H1 (cell line): ENCODE data around the gene VEPH1. TPM values are rescaled to one million over a fixed set of nuclear protein-coding genes. Genes with fewer than 3 reads are reported as not detected.

Experiments used
- CHD1 ChIP-seq: IDR thresholded peaks from 2 replicates; pipeline ENCODE4 v1.6.1; 2012; ENCODE audit warnings: low read depth, low read length, improper control_type of control experiment
- CTBP2 ChIP-seq: IDR thresholded peaks from 2 replicates; pipeline ENCODE4 v1.7.0; 2011; ENCODE audit warnings: borderline replicate concordance, mild to moderate bottlenecking, moderate library complexity, mixed read lengths, low read length; ENCODE audit not compliant: insufficient read depth, insufficient read length
- EP300 ChIP-seq, 2 experiments: IDR thresholded peaks; 1 replicate in 1 of 2; 2 replicates in 1 of 2; pipeline ENCODE4 v1.6.1; 2011 to 2012; ENCODE audit warnings: low read depth in 2 of 2, low read length in 2 of 2, mild to moderate bottlenecking in 2 of 2, borderline replicate concordance in 1 of 2, inconsistent platforms in 1 of 2, moderate library complexity in 1 of 2
- FOSL1 ChIP-seq: IDR thresholded peaks from 2 replicates; pipeline ENCODE4 v1.6.1; 2011; ENCODE audit warnings: mild to moderate bottlenecking, low read depth, low read length, moderate library complexity; ENCODE audit not compliant: insufficient read depth
- KDM1A ChIP-seq: fragments of 200-600, 300-600 bp; sonication (generic); IDR thresholded peaks from 2 replicates; pipeline ENCODE4 v1.7.1; 2016; ENCODE audit warnings: mild to moderate bottlenecking, low read length, borderline replicate concordance
- MAFK ChIP-seq: IDR thresholded peaks from 2 replicates; pipeline ENCODE4 v1.6.1; 2012; ENCODE audit warnings: low read depth, mild to moderate bottlenecking, improper control_type of control experiment, low read length
- NANOG ChIP-seq: IDR thresholded peaks from 2 replicates; pipeline ENCODE4 v1.6.1; 2011; ENCODE audit warnings: low read length, low read depth, mild to moderate bottlenecking, inconsistent platforms; ENCODE audit not compliant: insufficient read depth, poor library complexity, severe bottlenecking
- POLR2AphosphoS5 ChIP-seq: IDR thresholded peaks from 2 replicates; pipeline ENCODE4 v1.6.1; 2011; ENCODE audit warnings: low read depth, low read length
- SP1 ChIP-seq: IDR thresholded peaks from 2 replicates; pipeline ENCODE4 v1.6.1; 2011; ENCODE audit warnings: low read depth, low read length
- SP2 ChIP-seq: IDR thresholded peaks from 2 replicates; pipeline ENCODE4 v1.6.1; 2012; ENCODE audit warnings: mild to moderate bottlenecking, low read length, inconsistent platforms
- SRF ChIP-seq: IDR thresholded peaks from 2 replicates; pipeline ENCODE4 v1.6.1; 2011; ENCODE audit warnings: mild to moderate bottlenecking, low read depth, low read length, moderate library complexity
- TAF1 ChIP-seq: IDR thresholded peaks from 2 replicates; pipeline ENCODE4 v1.6.1; 2011; ENCODE audit warnings: mild to moderate bottlenecking, low read depth, low read length
- TAF7 ChIP-seq: optimal IDR thresholded peaks from 2 replicates; pipeline ENCODE3; 2011; ENCODE audit warnings: low read depth, mild to moderate bottlenecking, inconsistent platforms, low read length, moderate library complexity, borderline replicate concordance
- TBP ChIP-seq: IDR thresholded peaks from 2 replicates; pipeline ENCODE4 v1.6.1; 2011; ENCODE audit warnings: low read depth, low read length, improper control_type of control experiment
- polyA plus RNA-seq, 7 experiments: library from polyadenylated mRNA; depleted of rRNA in 3 of 7; stranded (reverse) in 5 of 7; unstranded in 2 of 7; fragments of >200 nt in 5 of 7; fragments of 200-250 nt in 2 of 7; gene quantifications; 1 replicate in 5 of 7; 2 replicates in 1 of 7; 4 replicates in 1 of 7; pipeline versions ENCODE4 v1.2.1 to v1.2.3, GENCODE V29; 2011 to 2013; ENCODE audit warnings: missing spikeins in 2 of 7, mixed read lengths in 2 of 7
- total RNA-seq: library from RNA; stranded (reverse); fragmentation: NEBNext Ultra II Directional; extraction: Animal tissue kit (Norgen Biotek cat#: 25700); gene quantifications from 2 replicates; pipeline ENCODE4 v1.2.1, GENCODE V29; 2021
- TF ChIP-seq, protein P1 (sequence below): IDR thresholded peaks from 2 replicates; pipeline ENCODE4 v1.6.1; 2012; ENCODE audit warnings: inconsistent platforms
- TF ChIP-seq, protein P2 (sequence below): IDR thresholded peaks from 2 replicates; pipeline ENCODE4 v1.6.1; 2011; ENCODE audit warnings: low read depth, mild to moderate bottlenecking, low read length; ENCODE audit not compliant: insufficient read depth
- TF ChIP-seq, protein P3 (sequence below): IDR thresholded peaks from 2 replicates; pipeline ENCODE4 v1.6.1; 2012; ENCODE audit warnings: low read length, inconsistent platforms

The VEPH1 gene
- total and polyA plus RNA-seq, 2 of the 8 experiments (the other 6 are each of a cell fraction or from before 2014, with no cell fraction given): 12.0 to 18.3 TPM

DNA sequence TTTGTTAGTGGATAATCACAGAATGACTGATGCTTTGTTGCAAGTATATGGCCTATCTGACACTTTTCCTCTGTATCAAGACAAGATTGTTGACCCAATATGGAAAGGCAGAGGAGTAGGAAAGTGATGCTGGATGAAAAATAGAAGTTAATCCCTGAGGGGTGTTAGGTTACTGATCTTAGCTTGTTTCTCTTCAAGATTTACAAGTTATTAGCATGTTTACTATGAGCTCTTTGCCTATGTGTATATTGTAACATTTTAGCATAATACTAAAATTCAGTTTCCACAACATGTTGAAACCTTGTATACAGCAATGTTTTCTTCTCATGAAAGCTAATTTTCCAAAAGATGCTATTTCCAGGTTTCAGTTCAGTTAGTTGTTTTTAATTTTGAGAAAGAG, 222.9 kb downstream of the VEPH1 start (continued):
- TF ChIP-seq EP300 (IDR thresholded peaks at IDR 0.05; ENCODE audit: borderline replicate concordance in 1 of 2, low read depth in 2 of 2, low read length in 2 of 2) (no peak), CHD1 (no peak), SP1 (no peak), CTBP2 (no peak), TBP (no peak), SP2 (no peak), POLR2AphosphoS5 (no peak), TAF1 (no peak), NANOG (no peak), TAF7 (no peak), FOSL1 (no peak), KDM1A (no peak), SRF (no peak), MAFK (no peak)
- TF ChIP-seq, protein P1, sequence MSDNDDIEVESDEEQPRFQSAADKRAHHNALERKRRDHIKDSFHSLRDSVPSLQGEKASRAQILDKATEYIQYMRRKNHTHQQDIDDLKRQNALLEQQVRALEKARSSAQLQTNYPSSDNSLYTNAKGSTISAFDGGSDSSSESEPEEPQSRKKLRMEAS: no peak
- TF ChIP-seq, protein P2, sequence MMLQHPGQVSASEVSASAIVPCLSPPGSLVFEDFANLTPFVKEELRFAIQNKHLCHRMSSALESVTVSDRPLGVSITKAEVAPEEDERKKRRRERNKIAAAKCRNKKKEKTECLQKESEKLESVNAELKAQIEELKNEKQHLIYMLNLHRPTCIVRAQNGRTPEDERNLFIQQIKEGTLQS: no peak
- TF ChIP-seq, protein P3, sequence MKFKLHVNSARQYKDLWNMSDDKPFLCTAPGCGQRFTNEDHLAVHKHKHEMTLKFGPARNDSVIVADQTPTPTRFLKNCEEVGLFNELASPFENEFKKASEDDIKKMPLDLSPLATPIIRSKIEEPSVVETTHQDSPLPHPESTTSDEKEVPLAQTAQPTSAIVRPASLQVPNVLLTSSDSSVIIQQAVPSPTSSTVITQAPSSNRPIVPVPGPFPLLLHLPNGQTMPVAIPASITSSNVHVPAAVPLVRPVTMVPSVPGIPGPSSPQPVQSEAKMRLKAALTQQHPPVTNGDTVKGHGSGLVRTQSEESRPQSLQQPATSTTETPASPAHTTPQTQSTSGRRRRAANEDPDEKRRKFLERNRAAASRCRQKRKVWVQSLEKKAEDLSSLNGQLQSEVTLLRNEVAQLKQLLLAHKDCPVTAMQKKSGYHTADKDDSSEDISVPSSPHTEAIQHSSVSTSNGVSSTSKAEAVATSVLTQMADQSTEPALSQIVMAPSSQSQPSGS: no peak
- TF ChIP-seq, all 59 proteins: peak for 0
